ENCODE results near the gene SPSB4. TPM values are rescaled to one million over a fixed set of nuclear protein-coding genes. Genes with fewer than 3 reads are reported as not detected.

SPSB4 gene
- total and polyA plus RNA-seq, 9 of the 15 experiments (the other 6 are each of a cell fraction or from before 2014, with no cell fraction given), result not detected

DNA sequence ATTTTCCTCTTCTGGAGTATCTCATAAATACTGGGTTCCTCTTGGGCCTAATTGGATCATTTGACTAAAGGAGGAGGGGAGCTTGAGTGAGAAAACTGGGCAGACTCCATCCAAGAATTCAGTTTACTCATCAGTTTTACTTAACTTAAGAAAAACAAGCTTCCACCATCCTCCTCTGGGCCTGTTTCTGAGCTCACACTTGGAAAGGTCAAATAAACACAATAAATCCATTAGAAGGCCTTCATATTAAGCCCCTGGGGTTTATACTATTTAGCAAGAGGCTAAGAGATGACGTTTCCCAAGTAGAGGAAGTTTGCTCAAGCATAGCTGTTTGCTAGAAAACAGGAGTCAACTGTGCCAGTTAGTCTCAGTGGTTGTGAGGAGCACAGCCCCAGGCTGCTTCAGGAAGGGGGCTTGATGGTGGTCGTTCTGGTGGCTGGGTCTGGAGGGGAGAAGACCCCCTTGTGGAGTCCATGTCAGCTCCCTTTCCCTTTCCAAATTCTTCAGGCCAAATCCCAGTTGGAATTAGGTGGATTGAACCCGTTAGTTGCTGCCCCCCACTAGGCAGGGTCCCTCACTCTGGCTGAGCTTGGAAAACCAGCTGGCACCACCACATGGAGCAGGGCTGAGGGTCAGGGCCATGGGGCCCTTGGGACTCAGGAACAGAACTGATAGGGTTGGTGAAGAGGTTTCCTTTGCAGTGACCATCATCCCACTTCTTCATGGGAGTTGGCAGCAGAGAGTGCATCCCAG lies 64.8 kb downstream of the SPSB4 start:
- Histone ChIP-seq H3K79me2 (ENCODE audit: control insufficient read depth, insufficient read depth, low read length) (no peaks in the 10 kb centered on the region), H3K9ac (ENCODE audit: insufficient read depth in 1 of 2, low read depth in 2 of 2, low read length in 2 of 2) (no peak overlapping the region), H3K9me3 (replicated peaks; ENCODE audit: control insufficient read depth, insufficient read depth, low read depth, low read length) (no peaks in the 10 kb centered on the region), H3K4me2 (ENCODE audit: insufficient read depth, low read length) (no peak overlapping the region), H4K20me1 (replicated peaks; ENCODE audit: control insufficient read depth, insufficient read depth, low read length) (no peaks in the 10 kb centered on the region), H3K36me3 (ENCODE audit: control insufficient read depth, insufficient read depth, low read length) (no peaks in the 10 kb centered on the region), H2AFZ (ENCODE audit: low read depth, low read length) (no peak overlapping the region), H3K27me3 (ENCODE audit: control insufficient read depth in 2 of 2, insufficient read depth in 2 of 2, low read length in 2 of 2) (peaks cover 4 to 12% of the 10 kb centered on the region in 2 experiments), H3K4me3 (no peak overlapping the region), H3K9me1 (ENCODE audit: control insufficient read depth, insufficient read depth, low read length) (no peaks in the 10 kb centered on the region), H3K27ac (ENCODE audit: extremely low read depth, low read depth, low read length) (no peak overlapping the region), H3K4me1 (replicated peaks in 1 of 2; ENCODE audit: control insufficient read depth in 2 of 2, insufficient read depth in 2 of 2, low read length in 2 of 2) (no peaks in the 10 kb centered on the region)
- in situ Hi-C loops (cut with MboI) (no loop called here), intact Hi-C loops (cut with micrococcal nuclease) (loop anchor here (5.0 kb wide), 1 partner anchor 76 kb away; no protein-coding TSS in a partner anchor)
- no peak for DNase-seq (ENCODE audit: extremely low read depth in 1 of 4, low spot score in 3 of 4)
- ATAC-seq, result no peak
- FAIRE-seq, result no peak
- no TSS peak for BruUV-seq (replicated peaks)
- TF ChIP-seq, protein P1, sequence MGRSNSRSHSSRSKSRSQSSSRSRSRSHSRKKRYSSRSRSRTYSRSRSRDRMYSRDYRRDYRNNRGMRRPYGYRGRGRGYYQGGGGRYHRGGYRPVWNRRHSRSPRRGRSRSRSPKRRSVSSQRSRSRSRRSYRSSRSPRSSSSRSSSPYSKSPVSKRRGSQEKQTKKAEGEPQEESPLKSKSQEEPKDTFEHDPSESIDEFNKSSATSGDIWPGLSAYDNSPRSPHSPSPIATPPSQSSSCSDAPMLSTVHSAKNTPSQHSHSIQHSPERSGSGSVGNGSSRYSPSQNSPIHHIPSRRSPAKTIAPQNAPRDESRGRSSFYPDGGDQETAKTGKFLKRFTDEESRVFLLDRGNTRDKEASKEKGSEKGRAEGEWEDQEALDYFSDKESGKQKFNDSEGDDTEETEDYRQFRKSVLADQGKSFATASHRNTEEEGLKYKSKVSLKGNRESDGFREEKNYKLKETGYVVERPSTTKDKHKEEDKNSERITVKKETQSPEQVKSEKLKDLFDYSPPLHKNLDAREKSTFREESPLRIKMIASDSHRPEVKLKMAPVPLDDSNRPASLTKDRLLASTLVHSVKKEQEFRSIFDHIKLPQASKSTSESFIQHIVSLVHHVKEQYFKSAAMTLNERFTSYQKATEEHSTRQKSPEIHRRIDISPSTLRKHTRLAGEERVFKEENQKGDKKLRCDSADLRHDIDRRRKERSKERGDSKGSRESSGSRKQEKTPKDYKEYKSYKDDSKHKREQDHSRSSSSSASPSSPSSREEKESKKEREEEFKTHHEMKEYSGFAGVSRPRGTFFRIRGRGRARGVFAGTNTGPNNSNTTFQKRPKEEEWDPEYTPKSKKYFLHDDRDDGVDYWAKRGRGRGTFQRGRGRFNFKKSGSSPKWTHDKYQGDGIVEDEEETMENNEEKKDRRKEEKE (IDR thresholded peaks at IDR 0.05; ENCODE audit: borderline replicate concordance in 1 of 2, control insufficient read depth in 1 of 2, low read depth in 2 of 2, low read length in 1 of 2), result no peak
- TF ChIP-seq, protein P2, sequence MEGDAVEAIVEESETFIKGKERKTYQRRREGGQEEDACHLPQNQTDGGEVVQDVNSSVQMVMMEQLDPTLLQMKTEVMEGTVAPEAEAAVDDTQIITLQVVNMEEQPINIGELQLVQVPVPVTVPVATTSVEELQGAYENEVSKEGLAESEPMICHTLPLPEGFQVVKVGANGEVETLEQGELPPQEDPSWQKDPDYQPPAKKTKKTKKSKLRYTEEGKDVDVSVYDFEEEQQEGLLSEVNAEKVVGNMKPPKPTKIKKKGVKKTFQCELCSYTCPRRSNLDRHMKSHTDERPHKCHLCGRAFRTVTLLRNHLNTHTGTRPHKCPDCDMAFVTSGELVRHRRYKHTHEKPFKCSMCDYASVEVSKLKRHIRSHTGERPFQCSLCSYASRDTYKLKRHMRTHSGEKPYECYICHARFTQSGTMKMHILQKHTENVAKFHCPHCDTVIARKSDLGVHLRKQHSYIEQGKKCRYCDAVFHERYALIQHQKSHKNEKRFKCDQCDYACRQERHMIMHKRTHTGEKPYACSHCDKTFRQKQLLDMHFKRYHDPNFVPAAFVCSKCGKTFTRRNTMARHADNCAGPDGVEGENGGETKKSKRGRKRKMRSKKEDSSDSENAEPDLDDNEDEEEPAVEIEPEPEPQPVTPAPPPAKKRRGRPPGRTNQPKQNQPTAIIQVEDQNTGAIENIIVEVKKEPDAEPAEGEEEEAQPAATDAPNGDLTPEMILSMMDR (IDR thresholded peaks at IDR 0.05 in 2 of 3, conservative IDR thresholded peaks at IDR 0.05 in 1 of 3; ENCODE audit: insufficient read depth in 2 of 3, low read depth in 1 of 3, low read length in 3 of 3), result no peak
- no peak for TF ChIP-seq TAF7 (tag; IDR thresholded peaks at IDR 0.05)
- no peak for TF ChIP-seq BACH1 (tag; IDR thresholded peaks at IDR 0.05)
- TF ChIP-seq SREBF2 (CRISPR knock-in tag; IDR thresholded peaks at IDR 0.05), result no peak
- TF ChIP-seq, protein P3, sequence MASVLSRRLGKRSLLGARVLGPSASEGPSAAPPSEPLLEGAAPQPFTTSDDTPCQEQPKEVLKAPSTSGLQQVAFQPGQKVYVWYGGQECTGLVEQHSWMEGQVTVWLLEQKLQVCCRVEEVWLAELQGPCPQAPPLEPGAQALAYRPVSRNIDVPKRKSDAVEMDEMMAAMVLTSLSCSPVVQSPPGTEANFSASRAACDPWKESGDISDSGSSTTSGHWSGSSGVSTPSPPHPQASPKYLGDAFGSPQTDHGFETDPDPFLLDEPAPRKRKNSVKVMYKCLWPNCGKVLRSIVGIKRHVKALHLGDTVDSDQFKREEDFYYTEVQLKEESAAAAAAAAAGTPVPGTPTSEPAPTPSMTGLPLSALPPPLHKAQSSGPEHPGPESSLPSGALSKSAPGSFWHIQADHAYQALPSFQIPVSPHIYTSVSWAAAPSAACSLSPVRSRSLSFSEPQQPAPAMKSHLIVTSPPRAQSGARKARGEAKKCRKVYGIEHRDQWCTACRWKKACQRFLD (CRISPR knock-in tag; IDR thresholded peaks at IDR 0.05), result no peak
- TF ChIP-seq HIVEP1 (CRISPR knock-in tag; IDR thresholded peaks at IDR 0.05), result no peak
- TF ChIP-seq NCOR1 (IDR thresholded peaks at IDR 0.05), result no peak
- no peak for TF ChIP-seq E2F3 (CRISPR knock-in tag; IDR thresholded peaks at IDR 0.05)
- no peak for TF ChIP-seq PYGO2 (tag; IDR thresholded peaks at IDR 0.05)
- TF ChIP-seq CCAR2 (IDR thresholded peaks at IDR 0.05; ENCODE audit: low read depth, low read length), result no peak
- no peak for TF ChIP-seq HNRNPL (IDR thresholded peaks at IDR 0.05; ENCODE audit: low read depth, low read length)
- TF ChIP-seq ZNF780A (CRISPR knock-in tag; IDR thresholded peaks at IDR 0.05), result no peak
- ChIA-PET POLR2A (interaction anchor here (0.8 to 1.6 kb wide), 4 partner anchors 9 to 15 kb away, joined by 3 read pairs; no protein-coding TSS in a partner anchor), CTCF (ENCODE audit: low intra/inter-chr PET ratio) (no interaction called here)
- 0% methylated on average over 3 of the region's 3 CpGs for WGBS (ENCODE audit: insufficient coverage, low coverage, missing lambda C conversion rate)
